NOMO-1 (cell line): ENCODE results near the gene RAB11FIP5.

ENCODE experiments used
- DNase-seq, 2 experiments: peaks; one replicate each; lab custom pipeline; 2025; ENCODE audit not compliant: unreplicated experiment in 2 of 2; lab: John Stamatoyannopoulos, UW

Gene RAB11FIP5

DNA sequence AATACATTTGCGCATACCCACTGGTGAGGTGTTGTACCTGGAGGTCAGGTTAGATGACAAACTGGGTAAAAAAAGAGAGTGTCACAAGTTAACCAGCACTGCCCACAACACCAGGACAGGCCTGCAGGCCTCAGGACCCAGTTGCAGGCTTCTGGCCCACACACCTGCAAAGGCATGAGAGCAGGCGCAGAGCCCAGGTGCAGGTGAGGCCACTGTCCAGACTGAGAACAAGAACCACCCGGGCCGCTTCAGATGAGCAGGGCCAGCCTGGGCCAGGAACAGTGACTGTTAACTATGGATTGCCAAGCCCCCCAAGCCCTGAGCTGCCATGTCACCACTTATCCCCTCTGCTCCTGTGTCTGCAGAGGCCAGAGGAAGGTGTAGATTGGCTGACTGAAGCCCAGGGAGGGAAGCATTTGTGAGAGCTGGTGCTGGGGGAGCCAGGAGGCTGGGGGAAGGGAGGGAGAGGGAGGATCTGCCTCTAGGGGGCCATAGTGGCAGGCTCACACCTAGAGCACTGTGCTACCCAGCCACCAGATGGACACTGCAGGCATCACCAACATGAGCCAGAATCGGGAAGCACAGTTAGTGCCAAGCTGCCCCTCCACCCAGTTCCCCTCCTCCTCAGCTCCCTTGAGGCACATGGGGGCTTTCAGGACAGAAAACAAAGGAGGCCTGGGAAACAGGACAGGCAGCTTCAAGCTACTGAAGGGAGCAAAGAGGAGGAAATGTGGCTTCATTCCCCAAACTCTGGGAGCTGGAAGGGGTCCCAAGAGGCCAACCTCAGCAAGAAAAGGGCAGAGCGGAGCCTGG lies 76.6 kb downstream of the RAB11FIP5 start:
- no peak for DNase-seq

DNA sequence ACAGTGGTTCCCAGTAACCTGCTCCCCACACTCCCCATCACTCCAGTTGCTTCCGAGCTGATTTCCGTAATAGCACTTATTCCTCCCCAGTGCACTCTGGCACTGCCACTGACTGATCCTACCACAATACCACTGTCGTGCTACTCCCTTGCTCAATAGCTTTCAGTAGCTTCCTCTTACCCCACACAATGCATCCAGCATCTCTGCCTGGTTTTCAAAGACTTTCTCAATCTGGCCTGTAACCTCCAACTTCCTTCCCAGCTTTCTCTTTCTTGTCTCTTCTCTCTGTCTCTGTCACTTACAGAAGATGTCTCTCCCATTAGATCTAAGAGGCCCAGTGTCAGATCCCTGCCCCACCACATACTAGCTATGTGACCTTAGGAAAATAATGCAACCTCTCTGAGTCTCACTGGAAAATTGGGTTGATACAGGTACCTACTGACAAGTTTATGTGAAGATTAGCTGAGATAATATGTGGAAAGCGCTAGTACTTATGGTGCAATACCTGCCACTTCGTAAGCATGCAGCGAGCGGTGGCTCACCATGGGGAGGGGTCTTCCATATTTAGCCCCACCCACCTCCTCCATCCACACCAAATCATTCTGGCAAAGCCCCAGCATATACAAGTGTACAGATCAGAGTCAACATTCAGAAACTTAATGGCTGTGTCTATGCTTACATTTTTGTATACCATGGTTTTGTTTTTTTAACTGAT lies 77.9 kb downstream of the RAB11FIP5 start:
- DNase-seq, result peak; percentile 82 to 96

DNA sequence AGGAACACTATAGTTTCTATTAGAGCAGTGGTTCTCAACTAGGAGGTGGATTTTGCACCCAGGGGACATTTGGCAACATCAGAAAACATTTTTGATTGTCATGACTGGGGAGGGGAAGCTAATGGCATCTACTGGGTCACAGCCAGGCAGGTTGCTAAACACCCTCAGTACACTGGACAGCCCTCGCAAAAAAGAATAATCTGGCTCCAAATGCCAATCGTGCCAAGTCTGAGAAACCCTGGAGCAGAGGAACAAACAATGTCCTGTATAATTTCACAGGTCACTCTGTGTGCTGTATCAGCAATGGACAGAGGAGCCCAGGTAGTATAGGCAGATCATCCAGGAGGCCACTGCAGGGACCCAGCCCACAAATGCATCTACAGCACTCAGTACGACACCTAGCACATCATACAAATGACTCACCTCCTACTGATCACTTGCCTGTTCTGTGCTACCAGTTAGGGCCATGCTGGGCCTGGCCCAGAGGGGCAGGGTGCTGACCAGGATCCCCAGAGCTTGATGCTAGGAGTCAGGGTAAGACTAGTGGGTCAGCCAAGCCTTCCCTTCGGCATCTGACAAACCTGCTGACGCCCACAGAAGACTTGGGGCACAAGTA lies 78.9 kb downstream of the RAB11FIP5 start:
- peak; percentile 68 to 73 for DNase-seq

DNA sequence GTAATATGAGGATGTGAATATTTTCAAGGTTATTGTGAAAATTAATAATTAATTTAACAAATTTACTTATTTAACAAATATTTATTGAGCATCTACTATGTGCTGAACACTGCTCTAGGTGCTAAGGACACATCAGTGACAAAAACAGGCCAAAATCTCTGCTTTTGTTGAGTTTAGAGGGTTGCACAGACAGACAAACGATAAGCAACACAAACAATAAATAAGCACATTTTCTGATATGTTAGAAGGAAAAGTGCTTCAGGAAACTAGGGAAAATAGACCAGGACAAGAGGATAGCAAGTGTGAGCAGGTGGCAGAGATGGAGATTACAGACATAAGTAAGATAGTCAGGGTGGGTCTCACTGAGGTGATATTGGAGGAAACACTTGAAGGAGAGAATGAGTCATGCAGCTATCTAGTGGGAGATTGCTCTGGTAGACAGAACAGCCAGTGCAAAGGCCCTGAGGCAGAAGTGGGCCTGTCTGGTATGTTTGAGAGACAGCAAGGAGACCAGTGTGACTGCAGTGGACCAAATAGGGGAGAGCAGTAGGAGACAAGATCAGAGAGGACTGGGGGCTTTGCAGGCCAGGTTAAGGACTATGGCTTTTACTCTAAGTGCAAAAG lies 79.5 kb downstream of the RAB11FIP5 start:
- DNase-seq, result peak in 1 of 2 experiments; percentile 62

DNA sequence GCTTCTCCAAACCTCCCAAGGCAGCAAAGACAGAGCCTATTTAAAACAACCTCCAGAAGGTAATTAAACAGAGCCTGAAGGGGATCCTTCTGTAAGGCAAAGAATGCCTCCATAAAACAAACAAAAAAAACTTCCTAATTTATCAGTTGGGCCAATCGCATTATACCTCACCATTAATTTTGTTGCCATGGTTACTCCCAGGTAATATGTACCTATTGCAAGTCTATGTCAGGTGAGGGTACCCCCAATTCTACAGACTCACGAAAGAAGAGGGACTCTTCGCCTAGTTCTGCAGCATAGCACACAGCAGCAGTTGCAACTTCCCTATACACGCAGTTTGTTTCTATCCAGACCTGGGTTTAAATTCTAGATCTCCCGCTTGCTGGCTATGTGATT lies 80.0 kb downstream of the RAB11FIP5 start:
- peak; percentile 18 to 39 for DNase-seq

DNA sequence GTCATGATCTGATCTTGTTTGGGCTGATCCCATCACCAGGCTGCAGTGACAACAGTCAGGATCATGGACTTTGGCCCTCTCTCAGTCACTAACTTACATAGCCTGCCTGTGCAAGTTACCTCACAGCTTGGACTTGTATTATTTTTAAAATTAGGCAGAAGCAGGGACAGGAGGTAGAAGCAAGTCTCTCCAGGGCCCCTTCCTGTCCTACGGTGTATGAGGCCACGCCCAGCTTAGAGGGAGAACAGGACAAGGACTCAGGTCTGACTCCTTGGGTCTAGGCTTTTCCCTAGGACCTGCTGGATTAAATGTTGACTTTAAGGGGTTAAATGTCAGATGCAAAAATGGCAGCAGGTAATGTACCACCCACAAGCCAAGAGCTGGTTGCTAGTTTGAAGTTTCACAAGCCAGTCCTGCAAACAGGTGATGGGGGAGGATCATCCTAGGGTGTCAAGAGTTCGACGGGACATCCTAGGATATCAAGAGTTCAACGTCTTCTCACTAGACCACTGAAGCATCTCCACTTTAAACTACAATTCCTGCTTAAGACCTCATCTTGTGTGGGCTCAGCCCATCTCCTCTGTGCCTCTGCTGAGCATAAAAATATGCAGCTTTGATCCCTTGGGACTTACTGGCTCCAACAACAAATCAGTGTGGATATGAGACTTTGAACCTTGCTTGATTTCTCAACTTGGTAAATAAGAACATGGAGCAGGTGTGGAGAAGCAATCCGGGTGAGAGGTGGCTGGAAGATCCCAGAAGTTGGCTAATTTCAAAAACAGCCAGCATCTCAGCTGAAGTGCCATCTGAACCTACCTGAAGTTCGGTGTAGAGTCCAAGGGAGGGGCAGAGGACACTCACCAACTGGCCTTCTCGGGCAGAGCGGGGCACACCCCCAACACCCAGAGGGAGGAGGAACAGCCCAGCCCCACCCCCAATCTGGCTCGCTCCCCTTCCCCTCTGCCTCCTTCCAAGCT lies 80.7 kb downstream of the RAB11FIP5 start:
- DNase-seq, result no peak

DNA sequence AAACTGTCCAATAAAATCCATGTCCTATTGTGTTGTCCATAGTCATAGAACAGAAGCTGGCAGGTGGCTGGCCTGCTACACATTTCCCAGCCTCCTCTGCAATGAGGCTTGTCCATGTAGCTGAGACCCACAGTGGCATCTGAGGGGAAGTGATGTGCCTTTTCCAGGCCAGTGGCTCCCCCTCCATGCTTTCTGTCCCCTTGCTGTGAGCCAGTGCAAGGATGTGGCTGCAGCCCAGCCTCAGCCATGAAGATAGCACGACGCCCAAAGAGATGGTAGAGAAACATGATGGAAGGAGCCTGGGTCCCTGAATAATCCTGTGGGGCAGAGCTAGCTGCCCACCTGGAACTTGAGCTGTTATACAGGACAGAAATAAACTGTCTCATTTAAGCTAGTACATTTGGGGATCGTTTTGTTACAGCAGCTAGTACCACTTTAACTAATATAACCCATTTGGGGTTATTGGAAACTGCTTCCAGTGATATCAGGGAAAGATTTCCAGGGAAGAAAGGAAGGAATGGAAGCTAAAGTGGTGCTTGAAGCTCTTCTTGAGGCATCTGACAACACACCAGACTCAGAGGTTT lies 81.6 kb downstream of the RAB11FIP5 start:
- no peak for DNase-seq

DNA sequence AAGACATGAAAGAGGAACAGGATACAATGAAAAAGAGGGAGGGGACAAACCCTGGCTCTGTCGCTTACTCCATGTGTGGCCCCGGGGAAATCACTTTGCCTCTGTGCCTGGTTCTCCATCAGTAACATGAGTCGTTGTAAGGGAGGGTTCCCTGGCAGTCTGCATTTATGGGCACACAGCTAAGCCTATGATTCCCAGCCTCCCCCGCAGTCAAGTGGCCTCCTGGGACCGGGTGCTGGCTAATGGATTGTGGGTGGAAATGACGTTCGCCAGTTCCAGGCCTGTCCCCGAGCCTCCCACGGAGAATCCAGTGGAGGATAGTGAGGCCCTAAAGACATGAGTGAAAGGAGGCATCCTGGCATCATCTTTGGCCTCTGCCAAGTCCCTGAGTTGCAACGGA lies 83.9 kb downstream of the RAB11FIP5 start:
- no peak for DNase-seq

DNA sequence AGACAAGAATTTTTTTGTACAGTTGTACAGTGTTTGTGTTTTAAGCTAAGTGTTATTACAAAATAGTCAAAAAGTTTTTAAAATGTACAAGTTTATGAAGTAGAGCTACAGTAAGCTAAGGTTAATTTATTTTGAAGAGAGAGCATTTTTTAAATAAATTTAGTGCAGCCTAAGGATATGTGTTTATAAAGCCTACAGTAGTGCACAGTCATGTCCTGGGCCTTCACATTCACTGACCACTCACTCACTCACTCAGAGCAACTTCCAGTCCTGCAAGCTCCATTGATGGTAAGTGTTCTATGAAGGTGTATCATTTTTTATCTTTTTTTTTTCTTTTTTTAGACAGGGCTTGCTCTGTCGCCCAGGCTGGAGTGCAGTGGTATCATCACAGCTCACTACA lies 85.4 kb downstream of the RAB11FIP5 start:
- no peak for DNase-seq

DNA sequence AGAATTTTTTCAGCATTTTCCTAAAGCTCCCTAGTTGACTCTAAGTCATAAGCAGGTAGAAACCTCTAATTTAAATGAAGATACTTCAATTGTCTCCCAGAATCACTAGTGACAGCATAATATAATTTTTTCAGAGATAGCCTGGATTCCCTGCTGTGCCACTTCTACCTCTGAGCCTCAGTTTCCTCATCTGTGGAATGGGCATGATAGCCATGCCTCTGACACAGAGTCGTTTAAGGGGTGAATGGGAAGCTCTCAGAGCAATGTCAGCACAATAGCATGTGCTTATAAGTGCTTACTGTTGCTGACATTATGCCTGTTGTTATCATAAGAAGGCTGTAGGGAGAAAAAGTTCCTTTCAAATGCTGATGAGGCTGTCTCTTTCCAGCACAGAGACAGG lies 89.3 kb downstream of the RAB11FIP5 start:
- DNase-seq, result no peak
